K562 (cell line): ENCODE results near the gene TPBGL. TPM values are rescaled to one million over a fixed set of nuclear protein-coding genes. Genes with fewer than 3 reads are reported as not detected.

Experiments
- BRF1 ChIP-seq: IDR thresholded peaks from 3 replicates; pipeline ENCODE4 v1.6.1; 2011; ENCODE audit warnings: borderline replicate concordance, mild to moderate bottlenecking; ENCODE audit not compliant: insufficient read length; ENCODE audit errors: extremely low read depth
- CSDE1 ChIP-seq, 2 experiments: fragments of 450-650 bp; IDR thresholded peaks; 2 replicates each; pipeline ENCODE4 v1.6.1; 2016; ENCODE audit warnings: mild to moderate bottlenecking in 1 of 2
- KHSRP ChIP-seq: fragments of 450-650 bp; IDR thresholded peaks from 2 replicates; pipeline ENCODE4 v1.6.1; 2017
- PHF8 ChIP-seq: fragments of 200-600 bp; sonication (generic); IDR thresholded peaks from 2 replicates; pipeline ENCODE4 v1.6.1; 2012; ENCODE audit warnings: mixed run types, mild to moderate bottlenecking, inconsistent platforms, low read length, moderate library complexity, borderline replicate concordance
- PML ChIP-seq: IDR thresholded peaks from 2 replicates; pipeline ENCODE4 v1.6.1; 2012; ENCODE audit warnings: low read length, inconsistent platforms
- PURB ChIP-seq: sonication (generic); formaldehyde crosslinking; IDR thresholded peaks from 2 replicates; pipeline ENCODE4 v1.9.0; 2021; ENCODE audit warnings: low read depth, mild to moderate bottlenecking, missing genetic modification reagents
- RREB1 ChIP-seq: fragments of 250-450 bp; sonication (Bioruptor Pico); IDR thresholded peaks from 2 replicates; pipeline ENCODE4 v1.4.0; 2020
- SMARCA4 ChIP-seq: fragments of 450-650 bp; IDR thresholded peaks from 2 replicates; pipeline ENCODE4 v1.6.1; 2016
- TRIM25 ChIP-seq: fragments of 450-650 bp; IDR thresholded peaks from 2 replicates; pipeline ENCODE4 v1.7.0; 2016; ENCODE audit warnings: borderline replicate concordance
- YBX1 ChIP-seq: fragments of 450-650 bp; IDR thresholded peaks from 2 replicates; pipeline ENCODE4 v1.7.1; 2016; ENCODE audit warnings: mild to moderate bottlenecking
- ZEB2 ChIP-seq: fragments of 450-650 bp; IDR thresholded peaks from 2 replicates; pipeline ENCODE4 v1.6.1; 2016
- ZSCAN32 ChIP-seq: fragments of 450-650 bp; formaldehyde crosslinking; IDR thresholded peaks from 2 replicates; pipeline ENCODE4 v1.4.0; 2020; ENCODE audit warnings: mild to moderate bottlenecking, moderate library complexity
- polyA plus RNA-seq, 8 experiments: library from polyadenylated mRNA; depleted of rRNA in 4 of 8; stranded (reverse) in 5 of 8; unstranded in 3 of 8; fragments of >200 nt; fragmentation: Nextera tagmentation in 2 of 8; fragmentation: Illumina TruSeq in 1 of 8; extraction: Ambion mirVana in 2 of 8; extraction: Trizol in 1 of 8; gene quantifications; 2 replicates each; pipeline versions ENCODE4 v1.2.1 to v1.2.3, GENCODE V29; 2011 to 2014; ENCODE audit warnings: inconsistent platforms in 1 of 8, missing spikeins in 1 of 8
- total RNA-seq, 7 experiments: library from RNA; depleted of rRNA in 6 of 7; stranded (reverse); fragments of >200 nt in 6 of 7; fragmentation: Illumina TruSeq in 2 of 7; extraction: Trizol in 2 of 7; gene quantifications; 2 replicates each; pipeline versions ENCODE4 v1.2.1 to v1.2.3, GENCODE V29; 2011 to 2021; ENCODE audit warnings: low replicate concordance in 1 of 7
- TF ChIP-seq, protein P1 (sequence below): sonication (generic); formaldehyde crosslinking; IDR thresholded peaks from 2 replicates; pipeline ENCODE4 v1.8.0; 2023; ENCODE audit warnings: missing genetic modification reagents, mild to moderate bottlenecking, borderline replicate concordance

The TPBGL gene
- total and polyA plus RNA-seq, 9 of the 15 experiments (the other 6 are each of a cell fraction or from before 2014, with no cell fraction given): 0.04 to 0.11 (median 0.06) TPM; not detected in 6

DNA sequence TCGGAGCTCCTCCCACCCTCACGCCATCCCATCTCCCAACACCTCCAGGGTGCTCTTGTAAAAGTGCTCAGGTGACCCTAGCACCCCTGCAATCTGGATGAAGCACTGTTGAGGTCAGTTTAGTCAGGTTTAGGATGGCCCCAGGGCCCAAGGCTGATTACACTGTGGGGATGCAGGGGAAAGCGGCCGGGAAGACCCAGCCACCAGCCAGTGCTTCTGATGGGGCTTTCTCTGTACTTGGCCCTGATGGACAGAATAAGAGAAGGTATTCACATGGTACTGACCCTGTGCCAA lies 28.7 kb downstream of the TPBGL start (continued):
- TF ChIP-seq, protein P1, sequence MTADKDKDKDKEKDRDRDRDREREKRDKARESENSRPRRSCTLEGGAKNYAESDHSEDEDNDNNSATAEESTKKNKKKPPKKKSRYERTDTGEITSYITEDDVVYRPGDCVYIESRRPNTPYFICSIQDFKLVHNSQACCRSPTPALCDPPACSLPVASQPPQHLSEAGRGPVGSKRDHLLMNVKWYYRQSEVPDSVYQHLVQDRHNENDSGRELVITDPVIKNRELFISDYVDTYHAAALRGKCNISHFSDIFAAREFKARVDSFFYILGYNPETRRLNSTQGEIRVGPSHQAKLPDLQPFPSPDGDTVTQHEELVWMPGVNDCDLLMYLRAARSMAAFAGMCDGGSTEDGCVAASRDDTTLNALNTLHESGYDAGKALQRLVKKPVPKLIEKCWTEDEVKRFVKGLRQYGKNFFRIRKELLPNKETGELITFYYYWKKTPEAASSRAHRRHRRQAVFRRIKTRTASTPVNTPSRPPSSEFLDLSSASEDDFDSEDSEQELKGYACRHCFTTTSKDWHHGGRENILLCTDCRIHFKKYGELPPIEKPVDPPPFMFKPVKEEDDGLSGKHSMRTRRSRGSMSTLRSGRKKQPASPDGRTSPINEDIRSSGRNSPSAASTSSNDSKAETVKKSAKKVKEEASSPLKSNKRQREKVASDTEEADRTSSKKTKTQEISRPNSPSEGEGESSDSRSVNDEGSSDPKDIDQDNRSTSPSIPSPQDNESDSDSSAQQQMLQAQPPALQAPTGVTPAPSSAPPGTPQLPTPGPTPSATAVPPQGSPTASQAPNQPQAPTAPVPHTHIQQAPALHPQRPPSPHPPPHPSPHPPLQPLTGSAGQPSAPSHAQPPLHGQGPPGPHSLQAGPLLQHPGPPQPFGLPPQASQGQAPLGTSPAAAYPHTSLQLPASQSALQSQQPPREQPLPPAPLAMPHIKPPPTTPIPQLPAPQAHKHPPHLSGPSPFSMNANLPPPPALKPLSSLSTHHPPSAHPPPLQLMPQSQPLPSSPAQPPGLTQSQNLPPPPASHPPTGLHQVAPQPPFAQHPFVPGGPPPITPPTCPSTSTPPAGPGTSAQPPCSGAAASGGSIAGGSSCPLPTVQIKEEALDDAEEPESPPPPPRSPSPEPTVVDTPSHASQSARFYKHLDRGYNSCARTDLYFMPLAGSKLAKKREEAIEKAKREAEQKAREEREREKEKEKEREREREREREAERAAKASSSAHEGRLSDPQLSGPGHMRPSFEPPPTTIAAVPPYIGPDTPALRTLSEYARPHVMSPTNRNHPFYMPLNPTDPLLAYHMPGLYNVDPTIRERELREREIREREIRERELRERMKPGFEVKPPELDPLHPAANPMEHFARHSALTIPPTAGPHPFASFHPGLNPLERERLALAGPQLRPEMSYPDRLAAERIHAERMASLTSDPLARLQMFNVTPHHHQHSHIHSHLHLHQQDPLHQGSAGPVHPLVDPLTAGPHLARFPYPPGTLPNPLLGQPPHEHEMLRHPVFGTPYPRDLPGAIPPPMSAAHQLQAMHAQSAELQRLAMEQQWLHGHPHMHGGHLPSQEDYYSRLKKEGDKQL (CRISPR knock-in tag): no peak
- TF ChIP-seq BRF1 (no peak), RREB1 (CRISPR knock-in tag) (no peak), ZEB2 (no peak), KHSRP (no peak), ZSCAN32 (CRISPR knock-in tag) (no peak), SMARCA4 (no peak), PHF8 (no peak), CSDE1 (IDR thresholded peaks at IDR 0.05) (no peak), YBX1 (no peak), PURB (CRISPR knock-in tag) (no peak), TRIM25 (no peak), PML (no peak)
